SK-N-SH (cell line): ENCODE measurements around the gene SDK1. TPM values are rescaled to one million over a fixed set of nuclear protein-coding genes. Genes with fewer than 3 reads are reported as not detected.

Experiments
- CTCF ChIA-PET: fragments of 300-600, 350-600 bp; formaldehyde crosslinking; extraction: SDS; loops from one replicate; lab custom pipeline; 2021; lab: Yijun Ruan, JAX
- POLR2A ChIA-PET: fragments of 350-600 bp; sonication (Branson Sonifier 250); formaldehyde crosslinking; extraction: SDS; loops from one replicate; lab custom pipeline; 2020; ENCODE audit warnings: antibody characterized with exemption, inconsistent platforms; lab: Yijun Ruan, JAX
- DNase-seq: peaks from one replicate; pipeline ENCODE4 v3.0.0; 2012
- H2AFZ ChIP-seq: fragments of 200-600 bp; sonication (generic); 2 replicates; pipeline ENCODE4 v1.8.1; 2016; ENCODE audit warnings: antibody characterized with exemption, mild to moderate bottlenecking, low read depth
- H3F3A ChIP-seq: fragments of 200-600 bp; sonication (generic); replicated peaks from 2 replicates; pipeline ENCODE3; 2016; ENCODE audit warnings: antibody characterized with exemption, mild to moderate bottlenecking; ENCODE audit not compliant: insufficient read depth
- H3K27ac ChIP-seq, 2 experiments: fragments of 200-500 bp in 1 of 2; fragments of 200-600 bp in 1 of 2; sonication (Bioruptor generic) in 1 of 2; sonication (generic), shearing (Covaris generic) in 1 of 2; 2 replicates each; pipeline versions ENCODE4 v1.5.1 to v1.6.1; 2014 to 2016; ENCODE audit warnings: low read depth in 2 of 2, inconsistent platforms in 1 of 2, low read length in 1 of 2, mild to moderate bottlenecking in 1 of 2, mixed read lengths in 1 of 2
- H3K27me3 ChIP-seq: fragments of 200-600 bp; sonication (generic), shearing (Covaris generic); 2 replicates; pipeline ENCODE4 v1.6.1; 2016; ENCODE audit warnings: mixed run types; ENCODE audit not compliant: insufficient read depth
- H3K36me3 ChIP-seq, 2 experiments: fragments of 200-500 bp in 1 of 2; fragments of 200-600 bp in 1 of 2; sonication (Bioruptor generic) in 1 of 2; sonication (generic) in 1 of 2; replicated peaks in 1 of 2; 2 replicates each; pipeline versions ENCODE3 to v1.5.1; 2014 to 2016; ENCODE audit warnings: low read length in 1 of 2, mild to moderate bottlenecking in 1 of 2; ENCODE audit not compliant: insufficient read depth in 2 of 2, control insufficient read depth in 1 of 2
- H3K4me1 ChIP-seq, 2 experiments: fragments of 200-500 bp in 1 of 2; fragments of 200-600 bp in 1 of 2; sonication (Bioruptor generic) in 1 of 2; sonication (generic), shearing (Covaris generic) in 1 of 2; 2 replicates each; pipeline versions ENCODE4 v1.5.1 to v1.6.1; 2014 to 2016; ENCODE audit warnings: low read depth in 1 of 2, low read length in 1 of 2, mixed run types in 1 of 2; ENCODE audit not compliant: insufficient read depth in 2 of 2, control insufficient read depth in 1 of 2
- H3K4me2 ChIP-seq: fragments of 200-600 bp; sonication (generic), shearing (Covaris generic); 2 replicates; pipeline ENCODE4 v1.6.1; 2017; ENCODE audit warnings: mixed run types
- H3K4me3 ChIP-seq, 2 experiments: fragments of 200-500 bp in 1 of 2; fragments of 200-600 bp in 1 of 2; sonication (Bioruptor generic) in 1 of 2; sonication (generic), shearing (Covaris generic) in 1 of 2; 2 replicates each; pipeline versions ENCODE4 v1.5.1 to v1.8.1; 2014 to 2016; ENCODE audit warnings: low read depth in 2 of 2, inconsistent platforms in 1 of 2, low read length in 1 of 2, mild to moderate bottlenecking in 1 of 2, mixed read lengths in 1 of 2, moderate library complexity in 1 of 2
- H3K79me2 ChIP-seq: fragments of 200-600 bp; sonication (generic); 2 replicates; pipeline ENCODE4 v1.8.1; 2017; ENCODE audit warnings: mild to moderate bottlenecking; ENCODE audit not compliant: insufficient read depth
- H3K9ac ChIP-seq: fragments of 200-600 bp; sonication (generic); 2 replicates; pipeline ENCODE4 v1.6.1; 2017; ENCODE audit warnings: mixed run types
- H3K9me2 ChIP-seq: fragments of 200-600 bp; sonication (generic); 2 replicates; pipeline ENCODE4 v1.6.1; 2017; ENCODE audit warnings: mixed run types
- H3K9me3 ChIP-seq: fragments of 200-600 bp; sonication (generic); 2 replicates; pipeline ENCODE4 v1.6.1; 2017; ENCODE audit warnings: mixed run types, mild to moderate bottlenecking, moderate library complexity
- H4K20me1 ChIP-seq: fragments of 200-600 bp; sonication (generic); 2 replicates; pipeline ENCODE4 v1.6.1; 2017; ENCODE audit warnings: mild to moderate bottlenecking, mixed run types; ENCODE audit not compliant: insufficient read depth
- EP300 ChIP-seq, 2 experiments: IDR thresholded peaks; 2 replicates each; pipeline versions ENCODE4 v1.4.0 to v1.6.1; 2012; ENCODE audit warnings: borderline replicate concordance in 1 of 2, low read depth in 1 of 2, low read length in 1 of 2
- FOSL2 ChIP-seq: IDR thresholded peaks from 2 replicates; pipeline ENCODE4 v1.4.0; 2012; ENCODE audit warnings: low read depth, mild to moderate bottlenecking, moderate library complexity, borderline replicate concordance
- JUND ChIP-seq: IDR thresholded peaks from 2 replicates; pipeline ENCODE4 v1.4.0; 2012
- MEF2A ChIP-seq: IDR thresholded peaks from 2 replicates; pipeline ENCODE4 v1.4.0; 2012; ENCODE audit warnings: low read depth, borderline replicate concordance
- NFIC ChIP-seq: IDR thresholded peaks from 2 replicates; pipeline ENCODE4 v1.4.0; 2012; ENCODE audit warnings: borderline replicate concordance
- POLR2AphosphoS5 ChIP-seq: IDR thresholded peaks from 2 replicates; pipeline ENCODE4 v1.6.1; 2012; ENCODE audit warnings: low read depth, low read length
- RAD21 ChIP-seq: IDR thresholded peaks from 2 replicates; pipeline ENCODE4 v1.6.1; 2012; ENCODE audit warnings: mild to moderate bottlenecking, low read length
- RFX5 ChIP-seq: IDR thresholded peaks from 2 replicates; pipeline ENCODE4 v1.6.1; 2012; ENCODE audit warnings: mild to moderate bottlenecking, improper control_type of control experiment, low read length
- SIN3A ChIP-seq: IDR thresholded peaks from 2 replicates; pipeline ENCODE4 v1.6.1; 2012; ENCODE audit warnings: low read depth, mild to moderate bottlenecking, low read length, moderate library complexity, borderline replicate concordance
- TEAD4 ChIP-seq: IDR thresholded peaks from 2 replicates; pipeline ENCODE4 v1.4.0; 2012; ENCODE audit warnings: mild to moderate bottlenecking, borderline replicate concordance; ENCODE audit not compliant: insufficient read depth
- WGBS: methylation state at CpG from one replicate; pipeline ENCODE4 v1.1.6; 2017; ENCODE audit warnings: low lambda C conversion rate; 5-methylcytosine and 5-hydroxymethylcytosine counted together
- polyA plus RNA-seq, 3 experiments: library from polyadenylated mRNA; depleted of rRNA; stranded (reverse); fragments of >200 nt; gene quantifications; 2 replicates each; pipeline ENCODE4 v1.2.3, GENCODE V29; 2012
- TF ChIP-seq, protein P1 (sequence below): IDR thresholded peaks from 2 replicates; pipeline ENCODE4 v1.4.0; 2012; ENCODE audit warnings: low read depth, borderline replicate concordance
- TF ChIP-seq, protein P2 (sequence below): IDR thresholded peaks from 2 replicates; pipeline ENCODE4; 2012
- TF ChIP-seq, protein P3 (sequence below): IDR thresholded peaks from 2 replicates; pipeline ENCODE4 v1.6.1; 2012; ENCODE audit warnings: mild to moderate bottlenecking, low read depth, low read length, moderate library complexity
- TF ChIP-seq, protein P4 (sequence below): fragments of 150-350 bp; IDR thresholded peaks from 2 replicates; pipeline ENCODE4 v1.6.1; 2016; ENCODE audit warnings: mild to moderate bottlenecking, low read depth, low read length

Gene SDK1
- polyA plus RNA-seq, 1 of the 3 experiments (the other 2 are of a cell fraction) = 1.2 TPM

DNA sequence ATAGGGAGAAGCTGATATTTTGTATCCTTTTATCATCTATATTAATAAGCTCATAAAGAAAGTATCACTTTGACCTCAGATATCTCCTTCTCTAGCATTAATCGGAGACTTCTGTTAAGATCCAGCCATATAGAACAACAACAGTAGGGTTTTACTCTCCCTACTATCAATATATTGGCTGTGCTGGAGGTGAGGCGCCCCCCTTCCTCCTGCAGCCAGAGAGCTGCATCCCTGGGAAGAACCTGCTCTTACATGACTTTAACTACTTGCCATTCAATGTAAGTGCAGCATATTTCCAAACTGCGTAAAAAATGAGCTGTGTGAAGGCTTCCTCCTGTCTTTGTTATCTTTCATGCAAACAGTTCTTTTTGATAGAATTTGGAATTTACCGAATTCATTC lies 247.8 kb downstream of the SDK1 start:
- ChIA-PET CTCF (interaction anchor here (0.6 to 1.9 kb wide), 3 partner anchors 240 to 248 kb away, joined by 3 to 5 read pairs (median 3); partner anchors contain the start of gene SDK1), POLR2A (no interaction called here)
- no peaks in the 10 kb centered on the region for H3K36me3 ChIP-seq
- no peak overlapping the region for H3K4me2 ChIP-seq
- no peaks in the 10 kb centered on the region for H4K20me1 ChIP-seq
- H3K27ac ChIP-seq = no peak overlapping the region
- H3K9ac ChIP-seq = no peak overlapping the region
- H3K9me3 ChIP-seq = no peaks in the 10 kb centered on the region
- H3K9me2 ChIP-seq = no peaks in the 10 kb centered on the region
- TF ChIP-seq FOSL2 (no peak), TEAD4 (no peak), RAD21 (no peak), RFX5 (no peak), JUND (no peak), EP300 (IDR thresholded peaks at IDR 0.05; ENCODE audit: borderline replicate concordance in 1 of 2, low read depth in 1 of 2, low read length in 1 of 2) (no peak), MEF2A (no peak), NFIC (no peak)
- TF ChIP-seq, protein P1, sequence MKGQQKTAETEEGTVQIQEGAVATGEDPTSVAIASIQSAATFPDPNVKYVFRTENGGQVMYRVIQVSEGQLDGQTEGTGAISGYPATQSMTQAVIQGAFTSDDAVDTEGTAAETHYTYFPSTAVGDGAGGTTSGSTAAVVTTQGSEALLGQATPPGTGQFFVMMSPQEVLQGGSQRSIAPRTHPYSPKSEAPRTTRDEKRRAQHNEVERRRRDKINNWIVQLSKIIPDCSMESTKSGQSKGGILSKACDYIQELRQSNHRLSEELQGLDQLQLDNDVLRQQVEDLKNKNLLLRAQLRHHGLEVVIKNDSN = no peak
- TF ChIP-seq, protein P2, sequence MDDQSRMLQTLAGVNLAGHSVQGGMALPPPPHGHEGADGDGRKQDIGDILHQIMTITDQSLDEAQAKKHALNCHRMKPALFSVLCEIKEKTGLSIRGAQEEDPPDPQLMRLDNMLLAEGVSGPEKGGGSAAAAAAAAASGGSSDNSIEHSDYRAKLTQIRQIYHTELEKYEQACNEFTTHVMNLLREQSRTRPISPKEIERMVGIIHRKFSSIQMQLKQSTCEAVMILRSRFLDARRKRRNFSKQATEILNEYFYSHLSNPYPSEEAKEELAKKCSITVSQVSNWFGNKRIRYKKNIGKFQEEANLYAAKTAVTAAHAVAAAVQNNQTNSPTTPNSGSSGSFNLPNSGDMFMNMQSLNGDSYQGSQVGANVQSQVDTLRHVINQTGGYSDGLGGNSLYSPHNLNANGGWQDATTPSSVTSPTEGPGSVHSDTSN = no peak
- H2AFZ ChIP-seq = no peak overlapping the region
- H3K4me1 ChIP-seq = peaks cover 0 to 2% of the 10 kb centered on the region in 2 experiments; a peak in 1 of 4 replicates
- no peak for DNase-seq
- H3K27me3 ChIP-seq = no peaks in the 10 kb centered on the region
- no peak overlapping the region for H3K4me3 ChIP-seq
- WGBS = 43% methylated on average over 4 of the region's 4 CpGs
- no peaks in the 10 kb centered on the region for H3F3A ChIP-seq
- H3K79me2 ChIP-seq = no peaks in the 10 kb centered on the region

DNA sequence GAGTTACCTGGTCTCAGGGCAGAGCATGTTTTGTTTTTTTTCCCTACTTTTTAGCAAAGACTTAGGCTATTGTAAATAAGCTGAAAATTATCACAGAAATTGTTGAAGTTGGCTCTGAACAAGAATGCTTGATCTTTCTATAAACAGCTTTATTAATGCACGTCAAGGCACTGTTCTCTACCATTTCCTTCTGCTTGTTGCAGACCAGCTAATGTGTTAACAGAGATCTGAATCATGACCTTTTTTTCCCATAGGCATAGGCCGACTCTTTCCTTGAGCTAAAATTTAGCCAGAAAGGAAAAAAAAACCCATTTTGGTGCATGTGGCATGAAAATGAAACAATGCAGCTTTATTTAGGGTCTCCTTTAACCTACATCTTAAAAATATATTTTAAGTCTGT lies 248.5 kb downstream of the SDK1 start:
- DNase-seq = no peak
- Histone ChIP-seq H3K9ac (no peak overlapping the region), H3K9me3 (no peaks in the 10 kb centered on the region), H3K27me3 (no peaks in the 10 kb centered on the region), H3K4me1 (peaks cover 0 to 2% of the 10 kb centered on the region in 2 experiments; a peak in 1 of 4 replicates), H3K9me2 (no peaks in the 10 kb centered on the region), H3K79me2 (no peaks in the 10 kb centered on the region), H3K27ac (no peak overlapping the region), H2AFZ (no peak overlapping the region), H3K4me2 (no peak overlapping the region), H4K20me1 (no peaks in the 10 kb centered on the region), H3K4me3 (no peak overlapping the region), H3F3A (no peaks in the 10 kb centered on the region), H3K36me3 (no peaks in the 10 kb centered on the region)
- 61% methylated on average over 2 of the region's 2 CpGs for WGBS
- ChIA-PET CTCF (interaction anchor here (1.1 to 1.4 kb wide), 3 partner anchors 8 to 247 kb away, joined by 3 read pairs; no protein-coding TSS in a partner anchor), POLR2A (no interaction called here)
- TF ChIP-seq, protein P3, sequence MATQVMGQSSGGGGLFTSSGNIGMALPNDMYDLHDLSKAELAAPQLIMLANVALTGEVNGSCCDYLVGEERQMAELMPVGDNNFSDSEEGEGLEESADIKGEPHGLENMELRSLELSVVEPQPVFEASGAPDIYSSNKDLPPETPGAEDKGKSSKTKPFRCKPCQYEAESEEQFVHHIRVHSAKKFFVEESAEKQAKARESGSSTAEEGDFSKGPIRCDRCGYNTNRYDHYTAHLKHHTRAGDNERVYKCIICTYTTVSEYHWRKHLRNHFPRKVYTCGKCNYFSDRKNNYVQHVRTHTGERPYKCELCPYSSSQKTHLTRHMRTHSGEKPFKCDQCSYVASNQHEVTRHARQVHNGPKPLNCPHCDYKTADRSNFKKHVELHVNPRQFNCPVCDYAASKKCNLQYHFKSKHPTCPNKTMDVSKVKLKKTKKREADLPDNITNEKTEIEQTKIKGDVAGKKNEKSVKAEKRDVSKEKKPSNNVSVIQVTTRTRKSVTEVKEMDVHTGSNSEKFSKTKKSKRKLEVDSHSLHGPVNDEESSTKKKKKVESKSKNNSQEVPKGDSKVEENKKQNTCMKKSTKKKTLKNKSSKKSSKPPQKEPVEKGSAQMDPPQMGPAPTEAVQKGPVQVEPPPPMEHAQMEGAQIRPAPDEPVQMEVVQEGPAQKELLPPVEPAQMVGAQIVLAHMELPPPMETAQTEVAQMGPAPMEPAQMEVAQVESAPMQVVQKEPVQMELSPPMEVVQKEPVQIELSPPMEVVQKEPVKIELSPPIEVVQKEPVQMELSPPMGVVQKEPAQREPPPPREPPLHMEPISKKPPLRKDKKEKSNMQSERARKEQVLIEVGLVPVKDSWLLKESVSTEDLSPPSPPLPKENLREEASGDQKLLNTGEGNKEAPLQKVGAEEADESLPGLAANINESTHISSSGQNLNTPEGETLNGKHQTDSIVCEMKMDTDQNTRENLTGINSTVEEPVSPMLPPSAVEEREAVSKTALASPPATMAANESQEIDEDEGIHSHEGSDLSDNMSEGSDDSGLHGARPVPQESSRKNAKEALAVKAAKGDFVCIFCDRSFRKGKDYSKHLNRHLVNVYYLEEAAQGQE = no peak
- TF ChIP-seq SIN3A (no peak), FOSL2 (no peak), POLR2AphosphoS5 (no peak)
- TF ChIP-seq, protein P4, sequence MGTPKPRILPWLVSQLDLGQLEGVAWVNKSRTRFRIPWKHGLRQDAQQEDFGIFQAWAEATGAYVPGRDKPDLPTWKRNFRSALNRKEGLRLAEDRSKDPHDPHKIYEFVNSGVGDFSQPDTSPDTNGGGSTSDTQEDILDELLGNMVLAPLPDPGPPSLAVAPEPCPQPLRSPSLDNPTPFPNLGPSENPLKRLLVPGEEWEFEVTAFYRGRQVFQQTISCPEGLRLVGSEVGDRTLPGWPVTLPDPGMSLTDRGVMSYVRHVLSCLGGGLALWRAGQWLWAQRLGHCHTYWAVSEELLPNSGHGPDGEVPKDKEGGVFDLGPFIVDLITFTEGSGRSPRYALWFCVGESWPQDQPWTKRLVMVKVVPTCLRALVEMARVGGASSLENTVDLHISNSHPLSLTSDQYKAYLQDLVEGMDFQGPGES = no peak
